Keratinocyte (primary cell): ENCODE measurements around the gene PKP4.

Experiments used
- EZH2 ChIP-seq: IDR thresholded peaks from one replicate; pipeline ENCODE4 v1.6.1; 2012; ENCODE audit warnings: inconsistent platforms, mild to moderate bottlenecking, low read length, moderate library complexity
- TF ChIP-seq, protein P1 (sequence below), 3 experiments: IDR thresholded peaks in 1 of 3; conservative IDR thresholded peaks in 1 of 3; optimal IDR thresholded peaks in 1 of 3; 2 replicates in 2 of 3; 3 replicates in 1 of 3; pipeline versions ENCODE3 to v1.5.1; 2011; ENCODE audit warnings: low read length in 3 of 3, mild to moderate bottlenecking in 3 of 3, moderate library complexity in 2 of 3, control low read depth in 1 of 3, inconsistent platforms in 1 of 3; ENCODE audit not compliant: insufficient read depth in 2 of 3; ENCODE audit errors: extremely low read depth in 1 of 3

DNA sequence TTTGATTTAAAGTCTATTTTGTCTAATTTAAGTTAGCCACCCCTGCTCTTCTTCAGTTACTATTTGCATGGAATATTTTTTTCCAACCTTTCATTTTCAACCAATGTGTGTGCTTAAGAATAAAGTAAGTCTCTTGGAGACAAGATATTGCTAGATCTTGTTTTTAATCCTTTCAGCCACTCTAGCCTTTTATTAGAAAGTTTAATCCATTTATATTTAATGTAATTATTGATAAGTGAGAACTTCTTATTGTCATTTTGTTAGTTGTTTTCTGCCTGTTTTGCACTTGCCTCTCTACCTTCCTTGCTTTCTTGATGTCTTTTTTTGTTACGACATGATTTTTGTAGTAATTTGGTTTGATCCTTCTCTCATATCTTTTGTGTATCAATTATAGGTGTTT lies 46.6 kb upstream of the PKP4 start:
- TF ChIP-seq, protein P1, sequence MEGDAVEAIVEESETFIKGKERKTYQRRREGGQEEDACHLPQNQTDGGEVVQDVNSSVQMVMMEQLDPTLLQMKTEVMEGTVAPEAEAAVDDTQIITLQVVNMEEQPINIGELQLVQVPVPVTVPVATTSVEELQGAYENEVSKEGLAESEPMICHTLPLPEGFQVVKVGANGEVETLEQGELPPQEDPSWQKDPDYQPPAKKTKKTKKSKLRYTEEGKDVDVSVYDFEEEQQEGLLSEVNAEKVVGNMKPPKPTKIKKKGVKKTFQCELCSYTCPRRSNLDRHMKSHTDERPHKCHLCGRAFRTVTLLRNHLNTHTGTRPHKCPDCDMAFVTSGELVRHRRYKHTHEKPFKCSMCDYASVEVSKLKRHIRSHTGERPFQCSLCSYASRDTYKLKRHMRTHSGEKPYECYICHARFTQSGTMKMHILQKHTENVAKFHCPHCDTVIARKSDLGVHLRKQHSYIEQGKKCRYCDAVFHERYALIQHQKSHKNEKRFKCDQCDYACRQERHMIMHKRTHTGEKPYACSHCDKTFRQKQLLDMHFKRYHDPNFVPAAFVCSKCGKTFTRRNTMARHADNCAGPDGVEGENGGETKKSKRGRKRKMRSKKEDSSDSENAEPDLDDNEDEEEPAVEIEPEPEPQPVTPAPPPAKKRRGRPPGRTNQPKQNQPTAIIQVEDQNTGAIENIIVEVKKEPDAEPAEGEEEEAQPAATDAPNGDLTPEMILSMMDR (optimal IDR thresholded peaks at IDR 0.05 in 1 of 3, IDR thresholded peaks at IDR 0.05 in 1 of 3, conservative IDR thresholded peaks at IDR 0.05 in 1 of 3; ENCODE audit: extremely low read depth in 1 of 3, insufficient read depth in 2 of 3, low read length in 3 of 3): no peak
- no peak for TF ChIP-seq EZH2
